ENCODE measurements around the gene PDPR.
"Not testable (repeated sequence)": the region's sequence is repeated elsewhere in the genome, so short reads cannot be mapped to it uniquely, and the experiment has no call there.

PDPR gene

DNA sequence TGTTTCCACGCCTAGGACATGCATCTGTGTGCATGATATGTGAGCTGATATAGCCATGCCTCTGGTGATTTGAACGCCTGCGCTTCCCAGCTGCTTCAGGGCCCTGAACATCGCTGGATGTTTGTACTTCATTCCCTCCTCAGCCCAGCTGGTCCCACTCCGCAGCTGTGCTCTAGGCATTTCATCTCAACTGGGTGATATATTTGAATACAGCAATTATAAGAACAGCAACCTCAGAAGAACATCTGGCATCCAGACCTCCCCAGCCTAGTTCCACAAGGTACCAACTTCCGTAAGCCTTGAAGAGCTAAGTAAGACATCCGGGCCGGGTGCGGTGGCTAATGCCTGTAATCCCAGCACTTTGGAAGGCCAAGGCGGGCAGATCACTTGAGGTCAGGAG, 52.6 kb downstream of the PDPR start:
- not testable (repeated sequence) for DNase-seq

DNA sequence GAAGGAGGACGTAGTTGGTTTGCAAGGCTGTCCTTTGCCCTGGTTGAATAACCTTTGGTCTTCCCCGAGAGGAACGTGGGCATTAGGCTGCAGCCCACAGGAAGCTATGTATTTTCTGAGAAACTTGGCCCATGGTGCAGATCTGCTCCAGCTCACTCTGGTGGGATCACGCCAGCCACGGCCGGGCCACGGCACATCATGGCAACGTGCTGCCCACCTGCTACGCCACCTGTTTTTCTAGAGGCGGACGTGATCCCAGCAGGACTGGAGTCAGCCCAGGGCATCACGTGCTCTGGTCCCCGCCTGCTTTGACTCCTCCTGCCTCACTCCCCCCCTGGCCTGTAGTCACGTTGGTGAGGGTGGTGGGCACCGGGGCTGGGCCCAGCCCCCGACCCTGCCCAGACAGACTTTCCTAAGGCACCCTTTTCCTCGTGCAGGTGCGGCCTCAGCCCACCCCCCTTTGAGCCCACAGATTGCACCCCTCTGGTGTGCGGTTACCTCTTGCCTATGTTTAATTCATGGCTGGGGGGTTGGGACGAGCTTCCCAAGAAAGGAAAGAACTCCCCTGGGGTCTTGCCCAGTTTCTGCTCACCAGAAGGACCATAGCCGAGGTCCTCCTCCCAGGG, 59.2 kb downstream of the PDPR start, which contains the start of gene CLEC18C:
TSS of gene CLEC18C (plus strand) at position 576 of the 626 bp plus-strand sequence. CDS start 492 bp downstream, outside the sequence.
- DNase-seq, result not testable (repeated sequence)

DNA sequence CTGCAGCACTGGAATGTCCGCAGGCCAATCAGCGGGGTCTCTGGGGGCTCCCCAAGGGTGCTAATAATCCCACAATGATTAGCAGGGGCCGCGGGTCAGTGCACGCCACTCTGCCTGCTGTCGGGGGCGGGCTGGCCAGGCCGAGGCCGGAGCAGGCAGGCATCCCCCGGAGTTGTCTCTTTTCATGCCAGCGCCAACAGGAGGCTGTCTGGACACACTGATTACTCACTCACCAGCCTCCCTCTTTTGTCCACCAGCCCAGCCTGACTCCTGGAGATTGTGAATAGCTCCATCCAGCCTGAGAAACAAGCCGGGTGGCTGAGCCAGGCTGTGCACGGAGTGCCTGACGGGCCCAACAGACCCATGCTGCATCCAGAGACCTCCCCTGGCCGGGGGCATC, 59.8 kb downstream of the PDPR start:
- DNase-seq, result not testable (repeated sequence)

DNA sequence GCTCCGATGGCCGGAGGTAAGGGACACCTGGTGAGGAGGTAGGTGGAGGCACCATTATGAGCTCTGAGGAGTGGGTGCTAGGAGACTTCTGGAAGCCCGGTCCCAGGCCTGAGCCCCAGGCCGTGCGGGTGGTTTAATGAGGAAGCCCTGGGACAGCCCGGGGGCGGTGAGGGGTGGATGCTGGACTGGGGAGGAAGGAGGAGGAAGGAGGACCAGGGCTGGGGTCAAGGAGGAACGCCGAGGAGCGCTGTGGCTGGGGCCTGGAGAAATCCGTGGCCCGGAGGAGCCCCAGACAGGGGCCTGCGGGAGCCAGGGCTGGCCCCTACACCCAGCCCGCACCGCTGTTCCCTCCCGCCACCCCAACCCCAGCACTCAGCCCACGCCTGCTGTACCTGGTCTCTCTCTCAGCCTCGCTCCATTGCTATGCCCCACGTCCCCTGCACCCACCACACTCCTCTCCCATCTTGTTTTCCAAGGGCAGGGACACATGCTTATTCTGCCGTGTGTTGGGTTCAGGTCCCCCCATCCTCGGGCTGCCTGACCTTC, 60.3 kb downstream of the PDPR start:
- DNase-seq, result not testable (repeated sequence)

DNA sequence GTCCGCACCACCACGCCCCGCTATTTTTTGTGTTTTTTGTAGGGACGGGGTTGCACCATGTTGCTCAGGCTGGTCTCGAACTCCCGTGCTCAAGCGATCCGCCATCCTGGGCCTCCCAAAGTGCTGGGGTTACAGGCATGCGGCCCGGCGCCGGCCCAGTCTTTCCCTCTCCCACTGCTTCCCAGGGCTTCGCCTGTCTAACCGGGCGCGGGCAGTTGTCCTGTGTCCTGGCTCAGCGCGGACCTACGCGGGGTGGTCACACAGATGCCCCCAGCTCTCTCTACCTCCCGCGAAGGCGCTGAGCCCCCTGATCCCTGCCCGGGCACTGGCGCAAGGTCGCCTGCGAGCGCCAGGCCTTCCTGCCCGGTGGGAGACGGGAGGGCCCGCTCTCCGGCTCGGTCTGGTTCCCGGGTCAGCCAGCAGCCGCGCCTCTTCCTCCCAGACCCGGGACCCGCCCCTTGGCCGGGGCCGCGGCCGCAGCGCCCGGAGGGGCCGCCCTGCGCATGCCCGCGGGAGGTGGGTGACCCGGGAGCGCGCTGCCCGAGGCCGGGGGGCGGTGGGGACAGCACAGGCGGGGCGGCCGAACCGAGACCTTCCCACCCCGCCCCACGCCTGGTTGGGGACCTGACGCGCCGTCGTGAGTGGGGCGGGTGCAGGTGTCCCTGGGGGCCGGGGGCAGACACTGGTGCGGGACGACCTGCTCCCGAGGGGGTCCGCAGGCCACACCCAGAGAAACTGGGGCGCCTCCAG, 73.9 kb downstream of the PDPR start:
- not testable (repeated sequence) for DNase-seq

DNA sequence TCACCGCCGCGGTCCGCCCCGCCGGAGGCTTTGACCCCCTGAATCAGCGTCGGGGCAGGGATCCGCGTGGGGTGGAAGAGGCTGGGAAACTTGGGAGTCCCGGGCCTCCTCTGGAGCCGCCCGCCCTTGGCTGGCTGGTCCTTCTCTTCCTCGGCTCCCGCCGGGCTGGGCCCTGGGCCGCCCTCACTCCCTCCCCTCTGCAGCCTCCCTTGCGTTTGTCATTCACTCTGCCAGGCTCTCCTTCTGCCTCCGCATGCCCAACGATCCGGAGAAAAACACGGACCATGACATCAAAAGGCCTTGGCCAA, 74.4 kb downstream of the PDPR start:
- DNase-seq, result not testable (repeated sequence)

DNA sequence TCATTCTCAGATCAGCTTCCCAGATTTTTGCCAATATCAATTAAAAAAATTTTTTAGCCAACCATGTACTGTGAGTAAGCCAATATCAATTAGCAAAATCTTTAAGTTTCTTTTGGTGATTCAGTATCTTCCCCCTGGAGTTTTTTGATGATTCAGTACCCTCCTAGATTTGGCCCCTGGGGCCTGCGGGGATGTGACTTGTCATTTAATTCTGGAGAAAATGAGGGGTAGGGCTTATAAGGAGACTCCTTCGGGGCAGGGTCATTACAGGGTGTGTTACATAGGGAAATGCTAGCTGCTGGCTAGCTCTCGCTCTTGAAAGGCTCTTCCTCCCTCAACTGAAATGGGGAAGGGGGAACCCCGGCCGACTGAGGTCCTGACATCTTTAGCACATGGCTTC, 76.4 kb downstream of the PDPR start:
- not testable (repeated sequence) for DNase-seq

DNA sequence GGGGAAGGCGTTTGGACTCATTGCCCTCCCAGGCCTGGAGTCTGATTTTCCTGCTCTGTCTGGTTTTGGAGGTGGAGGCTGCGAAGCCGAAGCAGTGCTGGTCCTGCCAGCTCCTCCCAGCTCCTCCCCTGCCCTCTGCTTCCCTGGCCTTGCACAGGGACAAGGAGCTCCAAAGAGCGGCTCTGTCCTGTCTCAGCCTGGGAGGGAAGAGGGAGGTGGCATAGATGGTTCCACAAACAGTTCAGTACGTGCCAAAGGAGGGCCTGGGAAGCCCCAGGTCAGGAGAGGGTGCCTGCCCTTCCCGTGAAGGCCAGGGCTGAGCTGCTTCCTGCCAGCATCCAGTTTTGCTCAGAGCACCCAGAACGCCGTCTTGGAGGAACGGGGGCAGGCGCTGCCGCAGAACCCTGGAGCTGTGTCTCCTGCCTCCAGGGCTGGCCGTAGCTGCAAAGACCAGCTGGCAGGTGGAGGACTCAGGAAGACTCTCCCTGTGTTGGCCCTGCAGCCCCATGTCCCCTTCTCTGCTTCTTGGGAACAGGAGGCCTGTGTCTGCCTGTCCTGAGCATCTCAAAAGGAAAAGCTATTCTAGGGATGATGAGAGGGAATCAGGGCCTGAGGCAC, 82.7 kb downstream of the PDPR start:
- DNase-seq, result not testable (repeated sequence)

DNA sequence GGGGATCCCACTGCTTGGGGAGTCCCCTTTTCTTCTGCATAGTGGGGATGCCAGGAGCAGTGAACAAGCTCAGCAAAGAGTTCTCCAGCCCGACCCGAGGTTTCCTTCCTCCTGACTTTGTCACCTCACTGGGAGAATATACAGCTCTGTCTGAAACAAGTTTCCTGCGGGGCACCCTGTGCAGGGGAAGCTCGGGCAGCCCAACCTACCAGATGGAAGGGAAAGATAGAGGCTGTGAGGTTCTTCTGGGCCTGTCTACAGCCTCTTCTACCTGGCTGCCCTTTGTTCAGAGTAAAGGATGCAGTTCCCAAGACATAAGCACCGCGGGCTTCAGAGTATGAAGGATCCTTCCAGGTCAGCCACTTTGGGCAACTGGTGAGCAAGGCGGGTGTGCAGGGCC, 83.5 kb downstream of the PDPR start:
- not testable (repeated sequence) for DNase-seq

DNA sequence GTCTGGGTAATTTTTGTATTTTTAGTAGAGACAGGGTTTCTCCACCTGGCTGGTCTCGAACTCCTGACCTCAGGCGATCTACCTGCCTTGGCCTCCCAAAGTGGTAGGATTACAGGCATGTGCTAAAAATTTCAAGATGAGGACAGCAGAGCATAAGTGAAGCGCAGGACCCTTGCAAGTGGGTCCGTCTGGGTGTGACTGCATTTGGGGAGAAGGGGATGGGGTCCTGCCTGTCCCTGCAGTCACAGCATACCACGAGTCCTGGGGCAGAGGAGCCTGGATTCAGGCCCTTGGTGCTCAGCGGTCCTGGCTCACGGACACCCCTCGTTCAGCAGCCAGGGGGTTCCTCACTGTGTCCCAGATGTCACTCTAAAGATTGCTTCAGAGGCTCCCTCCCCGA, 84.1 kb downstream of the PDPR start:
- not testable (repeated sequence) for DNase-seq

DNA sequence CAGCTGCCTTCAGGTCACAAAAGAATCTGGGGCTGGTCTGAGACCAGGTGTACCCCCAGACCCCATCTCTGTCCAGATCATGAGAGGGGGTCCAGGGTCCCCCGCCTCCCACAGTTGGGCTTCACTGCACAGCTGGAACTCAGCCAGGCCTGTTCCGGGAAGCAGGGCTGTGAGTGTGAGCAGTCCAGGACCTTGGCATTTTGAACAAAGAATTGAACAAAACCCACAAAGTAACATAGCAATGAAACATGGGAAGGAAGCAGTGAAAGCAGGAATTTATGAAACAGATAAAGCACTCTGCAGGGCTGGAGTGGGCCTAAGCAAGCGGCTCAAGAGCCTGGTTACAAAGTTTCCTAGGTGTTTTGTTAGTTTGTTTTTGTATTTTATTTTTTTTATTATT, 84.5 kb downstream of the PDPR start:
- DNase-seq, result not testable (repeated sequence)

DNA sequence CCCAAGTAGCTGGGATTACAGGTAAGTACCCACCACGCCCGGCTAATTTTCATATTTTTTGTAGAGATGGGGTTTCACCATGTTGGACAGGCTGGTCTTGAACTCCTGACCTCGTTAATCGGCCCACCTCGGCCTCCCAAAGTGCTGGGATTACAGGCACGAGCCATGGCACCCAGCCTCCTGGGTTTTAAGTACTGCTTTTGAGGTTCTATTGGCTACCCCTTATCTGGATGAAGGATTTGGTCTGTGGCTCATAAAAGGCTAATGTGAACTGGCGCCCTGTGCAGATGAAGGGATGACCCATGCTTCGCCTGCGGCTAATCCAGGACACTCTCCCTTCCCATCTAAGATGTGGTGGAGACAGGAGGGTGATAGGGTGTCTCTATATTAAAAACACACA, 85.0 kb downstream of the PDPR start:
- DNase-seq, result not testable (repeated sequence)

DNA sequence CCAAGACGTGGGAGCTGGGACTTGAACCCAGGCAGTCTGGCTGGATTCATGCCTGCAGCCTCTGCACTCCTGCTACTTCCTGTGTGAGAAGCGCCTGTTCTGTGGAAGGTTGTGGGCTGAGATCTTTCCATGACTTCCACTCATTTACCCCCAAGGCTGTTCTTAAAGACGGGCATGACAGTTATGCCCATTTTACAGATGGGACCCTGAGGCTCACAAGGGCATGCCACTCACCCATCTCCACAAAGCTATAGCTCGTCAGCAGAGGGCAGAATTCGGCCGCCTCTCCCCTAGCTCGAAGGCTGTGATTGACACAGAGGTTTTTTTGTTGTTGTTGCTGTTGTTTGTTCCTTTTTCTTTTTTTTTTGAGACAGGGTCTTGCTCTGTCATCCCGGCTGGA, 85.9 kb downstream of the PDPR start:
- not testable (repeated sequence) for DNase-seq

DNA sequence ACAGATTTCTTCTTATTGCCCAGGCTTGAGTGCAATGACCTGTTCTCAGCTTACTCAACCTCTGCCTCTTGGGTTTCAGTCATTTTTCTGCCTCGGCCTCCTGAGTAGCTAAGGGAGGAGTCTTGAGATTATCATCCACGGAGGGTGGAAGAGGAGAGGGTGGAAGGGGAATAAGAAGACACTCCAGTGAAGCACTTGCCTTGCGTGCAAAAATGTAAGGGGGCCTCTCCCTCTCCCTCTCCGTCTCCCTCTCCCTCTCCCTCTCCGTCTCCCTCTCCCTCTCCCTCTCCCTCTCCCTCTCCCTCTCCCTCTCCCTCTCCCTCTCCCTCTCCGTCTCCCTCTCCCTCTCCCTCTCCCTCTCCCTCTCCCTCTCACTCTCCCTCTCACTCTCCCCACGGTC, 89.4 kb downstream of the PDPR start:
- DNase-seq, result not testable (repeated sequence)

DNA sequence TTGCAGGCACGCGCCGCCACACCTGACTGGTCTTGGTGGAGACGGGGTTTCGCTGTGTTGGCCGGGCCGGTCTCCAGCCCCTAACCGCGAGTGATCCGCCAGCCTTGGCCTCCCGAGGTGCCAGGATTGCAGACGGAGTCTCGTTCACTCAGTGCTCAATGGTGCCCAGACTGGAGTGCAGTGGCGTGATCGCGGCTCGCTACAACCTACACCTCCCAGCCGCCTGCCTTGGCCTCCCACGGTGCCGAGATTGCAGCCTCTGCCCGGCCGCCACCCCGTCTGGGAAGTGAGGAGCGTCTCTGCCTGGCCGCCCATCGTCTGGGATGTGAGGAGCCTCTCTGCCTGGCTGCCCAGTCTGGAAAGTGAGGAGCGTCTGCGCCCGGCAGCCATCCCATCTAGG, 89.9 kb downstream of the PDPR start:
- DNase-seq, result not testable (repeated sequence)

DNA sequence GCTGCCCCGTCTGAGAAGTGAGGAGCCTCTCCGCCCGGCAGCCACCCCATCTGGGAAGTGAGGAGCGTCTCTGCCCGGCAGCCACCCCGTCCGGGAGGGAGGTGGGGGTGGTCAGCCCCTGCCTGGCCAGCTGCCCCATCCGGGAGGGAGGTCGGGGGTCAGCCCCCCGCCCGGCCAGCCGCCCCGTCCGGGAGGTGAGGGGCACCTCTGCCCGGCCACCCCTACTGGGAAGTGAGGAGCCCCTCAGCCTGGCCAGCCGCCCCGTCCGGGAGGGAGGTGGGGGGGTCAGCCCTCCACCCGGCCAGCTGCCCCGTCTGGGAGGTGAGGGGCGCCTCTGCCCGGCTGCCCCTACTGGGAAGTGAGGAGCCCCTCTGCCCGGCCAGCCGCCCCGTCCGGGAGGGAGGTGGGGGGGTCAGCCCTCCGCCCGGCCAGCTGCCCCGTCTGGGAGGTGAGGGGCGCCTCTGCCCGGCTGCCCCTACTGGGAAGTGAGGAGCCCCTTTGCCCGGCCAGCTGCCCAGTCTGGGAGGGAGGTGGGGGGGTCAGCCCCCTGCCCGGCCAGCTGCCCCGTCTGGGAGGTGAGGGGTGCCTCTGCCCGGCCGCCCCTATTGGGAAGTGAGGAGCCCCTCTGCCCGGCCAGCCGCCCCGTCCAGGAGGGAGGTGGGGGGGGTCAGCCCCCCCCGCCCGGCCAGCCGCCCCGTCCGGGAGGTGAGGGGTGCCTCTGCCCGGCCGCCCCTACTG, 90.7 kb downstream of the PDPR start:
- not testable (repeated sequence) for DNase-seq

DNA sequence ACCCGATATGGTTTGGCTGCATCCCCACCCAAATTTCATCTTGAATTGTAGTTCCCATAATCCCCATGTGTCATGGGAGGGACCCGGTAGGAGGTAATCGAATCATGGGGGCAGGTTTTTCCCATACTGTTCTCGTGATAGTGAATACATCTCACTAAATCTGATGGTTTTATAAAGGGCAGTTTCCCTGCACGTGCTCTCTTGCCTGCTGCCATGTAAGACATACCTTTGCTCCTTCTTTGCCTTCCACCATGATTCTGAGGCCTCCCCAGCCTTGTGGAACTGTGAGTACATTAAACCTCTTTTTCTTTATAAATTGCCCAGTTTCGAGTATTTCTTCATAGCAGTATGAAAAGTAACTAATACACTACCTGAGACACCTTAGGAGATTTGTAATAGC, 92.2 kb downstream of the PDPR start:
- DNase-seq, result not testable (repeated sequence)
